Stomach (tissue), 9 donors: ENCODE data around the gene RNASEH1. TPM values are rescaled to one million over a fixed set of nuclear protein-coding genes. Genes with fewer than 3 reads are reported as not detected.
A peak's percentile ranks its signal among the peaks of the same experiment; 100 is the strongest.

Experiments used
- DNase-seq, 2 donors: peaks; one replicate each; pipeline versions ENCODE4 v3.0.0 to v3.0.0-alpha.2; 2013 to 2019
- H3K27ac ChIP-seq, 5 donors: fragments of 200-600 bp in 4 of 5; sonication (generic) in 4 of 5; one replicate each; pipeline ENCODE4 v1.5.1; 2013 to 2019; ENCODE audit warnings: mild to moderate bottlenecking in 1 of 5, moderate library complexity in 1 of 5
- H3K27me3 ChIP-seq, 3 donors: fragments of 200-600 bp; sonication (generic); one replicate each; pipeline ENCODE4 v1.5.1; 2017 to 2019; ENCODE audit warnings: mixed run types in 1 of 3
- H3K36me3 ChIP-seq, 4 donors: fragments of 200-600 bp; sonication (generic); 1 replicate in 3 of 4; 2 replicates in 1 of 4; pipeline ENCODE4 v1.5.1; 2016 to 2019
- H3K4me1 ChIP-seq, 4 donors: fragments of 200-600 bp; sonication (generic); one replicate each; pipeline ENCODE4 v1.5.1; 2016 to 2019
- H3K4me3 ChIP-seq, 4 donors: fragments of 200-600 bp; sonication (generic) in 3 of 4; one replicate each; pipeline ENCODE4 v1.5.1; 2016 to 2019; ENCODE audit warnings: mild to moderate bottlenecking in 1 of 4
- H3K9me3 ChIP-seq, 4 donors: fragments of 200-600 bp; sonication (generic); one replicate each; pipeline ENCODE4 v1.5.1; 2016 to 2019
- CTCF ChIP-seq, 7 experiments: fragments of 450-650 bp in 4 of 7; fragments of 200-600 bp in 3 of 7; sonication (generic) in 3 of 7; IDR thresholded peaks; one replicate each; pipeline ENCODE4 v1.5.1; 2016 to 2019; ENCODE audit warnings: antibody characterized with exemption in 7 of 7, control low read depth in 2 of 7, mild to moderate bottlenecking in 1 of 7
- EP300 ChIP-seq: sonication (generic); formaldehyde crosslinking; IDR thresholded peaks from one replicate; pipeline ENCODE4 v1.6.1; 2017; ENCODE audit warnings: antibody characterized with exemption
- POLR2A ChIP-seq, 4 donors: fragments of 450-650 bp; IDR thresholded peaks; one replicate each; pipeline ENCODE4 v1.6.1; 2016; ENCODE audit warnings: antibody characterized with exemption in 4 of 4, control low read depth in 2 of 4, mild to moderate bottlenecking in 1 of 4, moderate library complexity in 1 of 4
- POLR2AphosphoS5 ChIP-seq, 3 donors: sonication (generic); formaldehyde crosslinking; IDR thresholded peaks; one replicate each; pipeline ENCODE4 v1.6.1; 2016; ENCODE audit warnings: antibody characterized with exemption in 3 of 3
- WGBS, 5 donors: extraction: QIAGEN DNeasy Blood & Tissue Kit in 3 of 5; methylation state at CpG; one replicate each; pipeline versions ENCODE4 v1.1.5 to v1.1.7; 2013 to 2018; 5-methylcytosine and 5-hydroxymethylcytosine counted together
- intact Hi-C: fragments of 100-400 bp; cut with DNase I; formaldehyde crosslinking; loops from one replicate; pipeline ENCODE4 v1.15.1; 2023; ENCODE audit warnings: low total_unique reads
- polyA plus RNA-seq, 3 donors: library from polyadenylated mRNA; stranded (reverse); fragments of 200-250 nt; gene quantifications; one replicate each; pipeline ENCODE4 v1.2.3, GENCODE V29; 2013
- total RNA-seq, 5 donors: library from RNA; depleted of rRNA; stranded (reverse); fragments of >200 nt; gene quantifications; one replicate each; pipeline versions ENCODE4 v1.1.0 to v1.2.3, GENCODE V29; 2014 to 2016
- donor health status: healthy with polysubstance abuse.
- donor health status: Bipolar disorder and iron deficiency.
- donor health status: healthy.

The RNASEH1 gene
- total and polyA plus RNA-seq, 8 donors, result 1.7 to 32.1 (median 10.8) TPM

GRCh38 chr2:3604991-3605961 lies 47.1 kb upstream of the RNASEH1 start:
- Histone ChIP-seq H3K27ac (peak overlapping the region in 2 of 5 donors; percentile 49 to 61), H3K4me1 (no peaks in the 10 kb centered on the region), H3K36me3 (no peaks in the 10 kb centered on the region), H3K27me3 (peaks cover 0 to under 1% (median 0%) of the 10 kb centered on the region in 3 donors), H3K4me3 (no peak overlapping the region), H3K9me3 (no peaks in the 10 kb centered on the region)
- TF ChIP-seq POLR2A (IDR thresholded peaks at IDR 0.05) (no peak), EP300 (no peak), POLR2AphosphoS5 (IDR thresholded peaks at IDR 0.05) (no peak), CTCF (IDR thresholded peaks at IDR 0.05) (no peak)
- intact Hi-C loops, result no loop called here
- DNase-seq, result no peak
- WGBS, 5 donors, result 35 to 61% (median 52%) methylated on average over 23 to 41 of the region's 44 CpGs

DNA sequence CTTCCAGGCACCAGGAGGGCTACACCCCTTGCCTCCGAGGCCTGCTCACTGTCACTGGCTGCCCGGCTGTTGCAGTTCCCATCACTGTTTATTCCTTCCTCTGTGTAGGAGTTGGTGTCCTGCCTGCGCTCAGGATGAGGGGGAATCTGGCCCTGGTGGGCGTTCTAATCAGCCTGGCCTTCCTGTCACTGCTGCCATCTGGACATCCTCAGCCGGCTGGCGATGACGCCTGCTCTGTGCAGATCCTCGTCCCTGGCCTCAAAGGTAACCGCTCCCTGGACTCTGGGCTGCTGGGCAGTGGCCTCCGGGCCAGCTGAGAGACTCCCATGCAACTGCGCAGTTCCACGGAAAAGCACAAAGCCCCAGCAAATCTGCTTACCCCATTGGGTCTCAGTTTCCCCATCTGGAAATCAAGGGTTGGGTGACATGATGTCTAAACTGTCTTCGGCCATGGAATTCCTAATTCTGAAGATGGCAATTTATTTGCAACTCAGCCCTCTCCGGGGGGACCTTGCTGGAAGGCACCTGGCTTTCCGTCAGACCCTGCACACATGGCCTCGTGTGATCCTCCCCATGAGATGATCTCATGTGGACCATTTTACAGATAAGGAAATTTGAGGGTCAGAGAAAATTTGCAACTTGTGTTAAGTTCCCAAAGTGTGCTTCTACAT lies 46.2 kb upstream of the RNASEH1 start:
- Histone ChIP-seq H3K27ac (no peak overlapping the region), H3K4me3 (no peak overlapping the region), H3K27me3 (no peaks in the 10 kb centered on the region), H3K4me1 (no peaks in the 10 kb centered on the region), H3K36me3 (no peaks in the 10 kb centered on the region), H3K9me3 (no peaks in the 10 kb centered on the region)
- WGBS, 5 donors, result 85 to 88% (median 86%) methylated on average over 7 to 16 of the region's 16 CpGs
- peak in 1 of 2 donors; percentile 56 for DNase-seq
- TF ChIP-seq CTCF (IDR thresholded peaks at IDR 0.05), result no peak
- peak in 1 of 3 donors; percentile 12 for TF ChIP-seq POLR2AphosphoS5 (IDR thresholded peaks at IDR 0.05)
- intact Hi-C loops, result no loop called here

DNA sequence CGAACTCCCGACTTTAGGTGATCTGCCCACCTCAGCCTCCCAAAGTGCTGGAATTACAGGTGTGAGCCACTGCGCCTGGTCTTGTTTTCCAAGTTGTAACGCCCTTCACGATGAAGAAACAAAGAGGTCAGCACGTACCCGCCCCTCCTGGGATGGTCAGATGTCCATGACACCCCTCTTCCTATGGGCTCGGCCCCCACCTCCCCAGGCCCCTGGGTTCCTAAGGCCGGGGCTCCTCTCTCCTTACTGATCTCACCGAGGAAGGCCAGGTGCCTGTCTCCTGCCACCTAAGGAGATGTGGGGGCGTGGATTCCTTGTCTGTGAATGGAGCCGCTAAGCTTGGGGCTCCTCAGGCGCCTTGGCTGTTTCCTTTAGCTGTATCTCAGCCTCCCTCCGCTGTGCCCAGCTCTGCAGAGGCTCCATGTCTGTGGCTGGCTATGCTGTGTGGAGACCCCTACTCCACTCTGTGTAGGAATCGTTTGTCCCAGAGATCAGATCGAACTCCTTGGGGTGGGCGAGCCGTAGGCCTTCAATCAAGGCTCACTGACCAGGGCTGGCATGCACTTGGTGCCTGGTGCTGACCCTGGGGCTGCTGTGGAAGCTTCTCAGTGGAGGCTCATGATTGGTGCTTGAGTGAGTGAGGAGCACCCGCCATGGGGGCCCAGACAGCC lies 45.5 kb upstream of the RNASEH1 start:
- 83 to 92% (median 89%) methylated on average over 15 to 19 of the region's 19 CpGs for WGBS, 5 donors
- H3K27ac ChIP-seq, result no peak overlapping the region
- intact Hi-C loops, result no loop called here
- H3K4me3 ChIP-seq, result no peak overlapping the region
- no peaks in the 10 kb centered on the region for H3K4me1 ChIP-seq
- no peaks in the 10 kb centered on the region for H3K36me3 ChIP-seq
- no peak for DNase-seq
- no peak for TF ChIP-seq POLR2AphosphoS5 (IDR thresholded peaks at IDR 0.05)
- no peaks in the 10 kb centered on the region for H3K27me3 ChIP-seq
- H3K9me3 ChIP-seq, result no peaks in the 10 kb centered on the region

DNA sequence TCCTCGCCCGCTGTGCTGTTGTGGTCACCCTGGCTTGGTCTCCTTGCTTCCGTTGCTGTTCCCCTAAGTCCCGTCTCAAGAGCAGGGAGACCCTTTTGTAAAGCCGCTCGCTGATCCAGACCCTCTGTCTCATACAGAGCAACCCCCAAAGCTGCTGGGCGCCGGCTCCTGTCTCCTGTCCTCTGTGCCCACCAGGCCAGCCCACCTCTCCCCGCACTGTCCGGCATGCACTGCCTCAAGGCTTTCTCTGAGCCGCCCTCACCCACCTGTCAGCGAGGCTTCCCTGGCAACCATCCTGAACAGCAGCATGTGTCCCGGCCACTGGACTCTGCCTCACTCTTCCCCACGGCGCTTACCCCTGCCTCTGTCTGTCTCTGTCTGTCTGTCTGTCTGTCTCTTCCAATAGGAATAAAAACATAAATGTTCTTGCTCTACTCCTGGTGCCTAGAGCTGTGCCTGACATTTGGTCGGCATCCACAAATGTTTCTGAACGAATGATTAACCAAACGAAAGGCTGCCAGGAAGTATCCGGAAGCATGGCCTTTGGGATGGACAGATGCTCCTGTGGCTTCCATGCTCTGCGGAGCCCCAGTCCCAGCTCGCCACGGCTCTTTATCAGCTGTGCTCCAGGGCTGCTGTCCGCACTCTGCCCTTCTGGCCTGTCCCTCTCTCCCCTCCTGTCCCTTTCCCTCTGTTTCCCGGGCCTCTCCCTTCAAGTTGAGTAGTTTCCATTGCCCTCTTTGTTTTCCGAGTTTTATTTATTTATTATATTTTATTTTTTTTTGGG lies 44.6 kb upstream of the RNASEH1 start:
- no peaks in the 10 kb centered on the region for H3K36me3 ChIP-seq
- no peaks in the 10 kb centered on the region for H3K9me3 ChIP-seq
- peaks cover 0 to 4% (median 0%) of the 10 kb centered on the region in 3 donors for H3K27me3 ChIP-seq
- WGBS, 5 donors, result 81 to 86% (median 82%) methylated on average over 25 of the region's 25 CpGs
- H3K4me1 ChIP-seq, result no peaks in the 10 kb centered on the region
- H3K4me3 ChIP-seq, result no peak overlapping the region
- H3K27ac ChIP-seq, result no peak overlapping the region
- intact Hi-C loops, result no loop called here
- TF ChIP-seq POLR2AphosphoS5 (IDR thresholded peaks at IDR 0.05) (no peak), EP300 (no peak), POLR2A (IDR thresholded peaks at IDR 0.05) (no peak), CTCF (IDR thresholded peaks at IDR 0.05) (no peak)
- DNase-seq, result no peak
